GM23248 (cell line): ENCODE results near the gene CACNA1D. TPM values are rescaled to one million over a fixed set of nuclear protein-coding genes. Genes with fewer than 3 reads are reported as not detected.
A peak's percentile ranks its signal among the peaks of the same experiment; 100 is the strongest.
"Not testable (repeated sequence)": the region's sequence is repeated elsewhere in the genome, so short reads cannot be mapped to it uniquely, and the experiment has no call there.

Source experiments
- DNase-seq: peaks from one replicate; pipeline ENCODE4 v3.0.0-alpha.2; 2015
- H2AFZ ChIP-seq: fragments of 200-600 bp; sonication (generic); 2 replicates; pipeline ENCODE4 v1.6.1; 2016; ENCODE audit warnings: antibody characterized with exemption
- H3F3A ChIP-seq: fragments of 200-600 bp; sonication (generic); 2 replicates; pipeline ENCODE4 v1.6.1; 2016; ENCODE audit warnings: mild to moderate bottlenecking, antibody characterized with exemption, mixed run types; ENCODE audit not compliant: insufficient read depth
- H3K27ac ChIP-seq: fragments of 200-600 bp; sonication (generic); 2 replicates; pipeline ENCODE4 v1.5.1; 2016; ENCODE audit warnings: mild to moderate bottlenecking
- H3K27me3 ChIP-seq: fragments of 200-600 bp; sonication (generic); replicated peaks from 2 replicates; pipeline ENCODE4 v1.6.1; 2016; ENCODE audit warnings: mild to moderate bottlenecking; ENCODE audit not compliant: insufficient read depth
- H3K36me3 ChIP-seq: fragments of 200-600 bp; sonication (generic); 2 replicates; pipeline ENCODE4 v1.6.1; 2016; ENCODE audit warnings: low read depth, mild to moderate bottlenecking
- H3K4me1 ChIP-seq: fragments of 200-600 bp; sonication (generic); 2 replicates; pipeline ENCODE4 v1.6.1; 2016; ENCODE audit warnings: mild to moderate bottlenecking; ENCODE audit not compliant: insufficient read depth
- H3K4me2 ChIP-seq: fragments of 200-600 bp; sonication (generic); one replicate; pipeline ENCODE4 v1.6.1; 2016; ENCODE audit warnings: mild to moderate bottlenecking; ENCODE audit not compliant: unreplicated experiment
- H3K4me3 ChIP-seq: fragments of 200-600 bp; sonication (generic); 2 replicates; pipeline ENCODE4 v1.5.1; 2016; ENCODE audit warnings: mild to moderate bottlenecking
- H3K79me2 ChIP-seq: fragments of 200-600 bp; sonication (generic); 2 replicates; pipeline ENCODE4 v1.6.1; 2016; ENCODE audit warnings: mild to moderate bottlenecking; ENCODE audit not compliant: insufficient read depth
- H3K9ac ChIP-seq: fragments of 200-600 bp; sonication (generic); 2 replicates; pipeline ENCODE4 v1.6.1; 2016; ENCODE audit warnings: mild to moderate bottlenecking
- H3K9me2 ChIP-seq: fragments of 200-600 bp; sonication (generic); 2 replicates; pipeline ENCODE4 v1.6.1; 2016; ENCODE audit warnings: mixed run types, mild to moderate bottlenecking, moderate library complexity; ENCODE audit not compliant: insufficient read depth
- H3K9me3 ChIP-seq: fragments of 200-600 bp; sonication (generic); one replicate; pipeline ENCODE4 v1.6.1; 2017; ENCODE audit warnings: low read depth
- H4K20me1 ChIP-seq: fragments of 200-600 bp; sonication (generic); 2 replicates; pipeline ENCODE4 v1.6.0; 2016; ENCODE audit not compliant: insufficient read depth
- EZH2 ChIP-seq: fragments of 200-600 bp; sonication (generic); IDR thresholded peaks from 2 replicates; pipeline ENCODE4 v1.6.1; 2018; ENCODE audit warnings: antibody characterized with exemption, mild to moderate bottlenecking; ENCODE audit not compliant: insufficient read depth, poor library complexity, severe bottlenecking
- EZH2phosphoT487 ChIP-seq: fragments of 200-600 bp; sonication (generic); IDR thresholded peaks from 2 replicates; pipeline ENCODE4 v1.6.1; 2018; ENCODE audit warnings: antibody characterized with exemption, moderate library complexity, mild to moderate bottlenecking, low read depth; ENCODE audit not compliant: insufficient read depth
- WGBS, 2 experiments: methylation state at CpG; one replicate each; pipeline ENCODE4 v1.1.6; 2015 to 2017; ENCODE audit warnings: low lambda C conversion rate in 2 of 2, low coverage in 1 of 2; ENCODE audit errors: missing lambda C conversion rate in 2 of 2; 5-methylcytosine and 5-hydroxymethylcytosine counted together
- in situ Hi-C: fragments of 300-500 bp; cut with MboI; formaldehyde crosslinking; loops from 2 replicates; pipeline ENCODE4 v1.15.0; 2020
- polyA plus RNA-seq: library from polyadenylated mRNA; unstranded; fragments of >200 nt; fragmentation: Nextera tagmentation; extraction: Ambion mirVana; gene quantifications from 2 replicates; pipeline ENCODE4 v1.2.1, GENCODE V29; 2016
- total RNA-seq: library from RNA; depleted of rRNA; stranded (reverse); fragments of >200 nt; shearing (Covaris generic); gene quantifications from 2 replicates; pipeline ENCODE4 v1.2.3, GENCODE V29; 2014

CACNA1D gene
- total and polyA plus RNA-seq, 2 experiments from 2014 or later = not detected

GRCh38 chr3:53566461-53567145 is 72.2 kb downstream of the CACNA1D start:
- Histone ChIP-seq H3K4me1 (no peaks in the 10 kb centered on the region), H3K79me2 (no peaks in the 10 kb centered on the region), H3K27me3 (no peaks in the 10 kb centered on the region), H3K4me2 (no peak overlapping the region), H3K9ac (no peak overlapping the region), H3K27ac (no peak overlapping the region), H3F3A (no peaks in the 10 kb centered on the region), H3K36me3 (no peaks in the 10 kb centered on the region), H4K20me1 (no peaks in the 10 kb centered on the region), H3K4me3 (no peak overlapping the region), H3K9me2 (no peaks in the 10 kb centered on the region), H3K9me3 (no peaks in the 10 kb centered on the region), H2AFZ (no peak overlapping the region)
- 22 to 29% methylated on average over 11 of the region's 11 CpGs for WGBS, 2 experiments
- in situ Hi-C loops = no loop called here
- no peak for TF ChIP-seq EZH2phosphoT487
- TF ChIP-seq EZH2 = no peak
- DNase-seq = no peak

- WGBS, 2 experiments = 7 to 17% methylated on average over 2 of the region's 2 CpGs
- no peaks in the 10 kb centered on the region for H3K4me1 ChIP-seq
- in situ Hi-C loops = no loop called here
- H3K9me2 ChIP-seq = no peaks in the 10 kb centered on the region
- no peaks in the 10 kb centered on the region for H3K9me3 ChIP-seq
- H3K27ac ChIP-seq = no peak overlapping the region
- no peak overlapping the region for H2AFZ ChIP-seq
- H3K4me3 ChIP-seq = no peak overlapping the region
- H3K27me3 ChIP-seq = no peaks in the 10 kb centered on the region
- TF ChIP-seq EZH2phosphoT487 (no peak), EZH2 (no peak)
- no peaks in the 10 kb centered on the region for H4K20me1 ChIP-seq
- no peak overlapping the region for H3K9ac ChIP-seq
- H3F3A ChIP-seq = no peaks in the 10 kb centered on the region
- no peak overlapping the region for H3K4me2 ChIP-seq
- DNase-seq = no peak
- H3K79me2 ChIP-seq = no peaks in the 10 kb centered on the region
- no peaks in the 10 kb centered on the region for H3K36me3 ChIP-seq
Measured at GRCh38 chr3:53570081-53570480, 75.7 kb downstream of the CACNA1D start.

GRCh38 chr3:53570709-53571108 is 76.3 kb downstream of the CACNA1D start:
- in situ Hi-C loops = no loop called here
- Histone ChIP-seq H3K4me3 (no peak overlapping the region), H3K27ac (no peak overlapping the region), H4K20me1 (no peaks in the 10 kb centered on the region), H2AFZ (no peak overlapping the region), H3F3A (no peaks in the 10 kb centered on the region), H3K9me3 (no peaks in the 10 kb centered on the region), H3K27me3 (no peaks in the 10 kb centered on the region), H3K36me3 (no peaks in the 10 kb centered on the region), H3K79me2 (no peaks in the 10 kb centered on the region), H3K4me1 (no peaks in the 10 kb centered on the region), H3K4me2 (no peak overlapping the region), H3K9me2 (no peaks in the 10 kb centered on the region), H3K9ac (no peak overlapping the region)
- DNase-seq = peak; percentile 43
- WGBS, 2 experiments = 56 to 58% methylated on average over 3 of the region's 3 CpGs
- TF ChIP-seq EZH2phosphoT487 = no peak
- TF ChIP-seq EZH2 = no peak

DNA sequence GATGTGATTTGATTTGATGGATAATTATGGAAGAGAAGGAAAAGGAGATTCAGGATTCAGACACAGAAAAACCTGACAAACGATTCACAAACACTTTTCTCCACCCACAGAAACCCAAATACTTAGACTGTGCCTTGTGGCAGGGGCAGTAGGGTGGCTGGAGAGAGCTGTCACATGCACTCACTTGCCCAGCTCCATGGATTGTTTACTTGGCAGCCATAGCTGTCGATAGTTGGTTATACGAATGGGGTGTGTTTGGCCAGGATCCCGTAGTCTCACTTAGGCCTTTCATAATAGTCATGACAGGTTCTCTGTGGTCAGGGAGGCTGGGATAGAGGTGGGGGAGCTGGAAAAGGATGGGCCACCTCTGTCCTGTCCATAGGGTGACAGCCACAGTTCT is 76.9 kb downstream of the CACNA1D start:
- Histone ChIP-seq H3K9me2 (no peaks in the 10 kb centered on the region), H3K9ac (no peak overlapping the region), H3K4me2 (no peak overlapping the region), H2AFZ (no peak overlapping the region), H4K20me1 (no peaks in the 10 kb centered on the region), H3K36me3 (no peaks in the 10 kb centered on the region), H3K27me3 (no peaks in the 10 kb centered on the region), H3K79me2 (no peaks in the 10 kb centered on the region), H3K4me3 (no peak overlapping the region), H3K4me1 (no peaks in the 10 kb centered on the region), H3K27ac (no peak overlapping the region), H3K9me3 (no peaks in the 10 kb centered on the region), H3F3A (no peaks in the 10 kb centered on the region)
- TF ChIP-seq EZH2phosphoT487 (no peak), EZH2 (no peak)
- 45 to 51% methylated on average over 4 of the region's 4 CpGs for WGBS, 2 experiments
- DNase-seq = no peak
- in situ Hi-C loops = no loop called here

DNA sequence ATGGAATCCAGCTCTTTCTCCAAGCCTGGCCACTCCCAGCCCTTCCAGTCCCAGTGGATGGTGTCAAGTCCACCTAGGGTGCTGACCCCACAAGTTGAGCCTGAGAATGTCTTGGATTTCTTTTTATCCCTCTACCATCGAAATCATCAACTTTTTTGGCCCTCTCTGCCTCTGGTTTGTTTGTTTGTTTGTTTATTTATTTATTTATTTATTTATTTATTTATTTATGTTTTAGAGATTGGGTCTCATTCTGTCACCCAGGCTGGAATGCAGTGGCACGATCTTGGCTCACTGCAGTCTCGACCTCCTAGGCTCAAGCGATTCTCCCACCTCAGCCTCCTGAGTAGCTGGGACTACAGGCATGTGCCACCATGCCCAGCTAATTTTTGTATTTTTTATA is 77.8 kb downstream of the CACNA1D start:
- in situ Hi-C loops, H3K4me3 ChIP-seq, H3K79me2 ChIP-seq, H3K4me1 ChIP-seq, H3K9ac ChIP-seq, H2AFZ ChIP-seq, H3K27ac ChIP-seq, H3K36me3 ChIP-seq, DNase-seq, H3K9me2 ChIP-seq, H3K4me2 ChIP-seq, H3F3A ChIP-seq, H4K20me1 ChIP-seq, H3K27me3 ChIP-seq, H3K9me3 ChIP-seq: not testable (repeated sequence)
- WGBS, 2 experiments = 51 to 56% methylated on average over 4 of the region's 4 CpGs
